Thyroid gland (tissue), 4 donors: ENCODE results near the gene APRT. TPM values are rescaled to one million over a fixed set of nuclear protein-coding genes. Genes with fewer than 3 reads are reported as not detected.

Source experiments
- DNase-seq, 2 donors: peaks; one replicate each; pipeline ENCODE4 v3.0.0-alpha.2; 2019
- H3K27ac ChIP-seq, 3 donors: fragments of 200-600 bp; sonication (generic); 1 replicate in 2 of 3; 2 replicates in 1 of 3; pipeline ENCODE4 v1.5.1; 2016 to 2019; ENCODE audit warnings: mild to moderate bottlenecking in 1 of 3, moderate library complexity in 1 of 3
- H3K27me3 ChIP-seq: fragments of 200-600 bp; sonication (generic); one replicate; pipeline ENCODE4 v1.5.1; 2019
- H3K36me3 ChIP-seq, 2 donors: fragments of 200-600 bp; sonication (generic); one replicate each; pipeline ENCODE4 v1.5.1; 2016 to 2019
- H3K4me1 ChIP-seq, 2 donors: fragments of 200-600 bp; sonication (generic); one replicate each; pipeline ENCODE4 v1.5.1; 2017 to 2019
- H3K4me3 ChIP-seq, 3 donors: fragments of 200-600 bp; sonication (generic); replicated peaks in 1 of 3; 1 replicate in 2 of 3; 2 replicates in 1 of 3; pipeline ENCODE4 v1.5.1; 2016; ENCODE audit warnings: mild to moderate bottlenecking in 1 of 3
- H3K9me3 ChIP-seq: fragments of 200-600 bp; sonication (generic); one replicate; pipeline ENCODE4 v1.5.1; 2017
- POLR2A ChIP-seq, 2 donors: fragments of 450-650 bp; IDR thresholded peaks; one replicate each; pipeline ENCODE4 v1.6.1; 2017; ENCODE audit warnings: antibody characterized with exemption in 2 of 2, mild to moderate bottlenecking in 2 of 2, moderate library complexity in 1 of 2
- WGBS, 2 donors: methylation state at CpG; one replicate each; pipeline ENCODE4 v1.1.5; 2017; 5-methylcytosine and 5-hydroxymethylcytosine counted together
- intact Hi-C: fragments of 100-400 bp; cut with DNase I; formaldehyde crosslinking; loops from one replicate; pipeline ENCODE4 v1.15.1; 2023
- total RNA-seq, 4 donors: library from RNA; depleted of rRNA; stranded (reverse); fragments of >200 nt; gene quantifications; one replicate each; pipeline ENCODE4 v1.2.3, GENCODE V29; 2016
- TF ChIP-seq, protein P1 (sequence below), 6 experiments: fragments of 200-600 bp in 3 of 6; fragments of 450-650 bp in 3 of 6; sonication (generic) in 3 of 6; IDR thresholded peaks; one replicate each; pipeline ENCODE4 v1.5.1; 2016 to 2019; ENCODE audit warnings: antibody characterized with exemption in 6 of 6, mild to moderate bottlenecking in 2 of 6, inconsistent platforms in 1 of 6, moderate library complexity in 1 of 6

The APRT gene
- total RNA-seq, 4 donors from 2014 or later = 88.9 to 182 (median 118) TPM

- intact Hi-C loops = loop anchor here (5.0 kb wide), 1 partner anchor 361 kb away; no protein-coding TSS in a partner anchor
Observed at GRCh38 chr16:88806491-88807111, 5.1 kb downstream of the APRT start.

DNA sequence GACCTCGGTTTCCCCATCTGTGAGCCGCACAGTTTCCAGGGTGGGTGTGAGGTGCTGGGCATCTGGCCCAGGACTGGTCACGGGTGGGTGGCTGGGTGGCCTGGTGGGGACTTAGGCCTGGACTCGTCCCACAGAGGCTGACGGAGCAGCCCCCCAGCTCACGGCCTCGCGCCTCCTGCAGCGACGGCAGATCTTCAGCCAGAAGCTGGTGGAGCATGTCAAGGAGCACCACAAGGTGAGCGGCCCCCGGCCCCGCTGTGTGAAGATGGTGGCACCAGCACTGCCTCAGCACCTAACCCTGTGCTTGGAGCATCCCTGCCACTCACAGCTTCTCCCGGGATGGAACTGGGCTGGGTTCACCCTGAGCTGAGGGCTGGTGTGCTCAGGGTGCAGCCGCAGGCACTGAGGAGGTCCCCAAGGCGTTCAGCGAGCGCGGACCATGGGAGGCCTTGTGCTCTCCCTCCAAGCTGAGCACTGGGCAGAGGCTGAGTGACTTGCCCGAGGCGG, 5.8 kb downstream of the APRT start:
- H3K27ac ChIP-seq = no peak overlapping the region
- TF ChIP-seq POLR2A (IDR thresholded peaks at IDR 0.05) = no peak
- TF ChIP-seq, protein P1, sequence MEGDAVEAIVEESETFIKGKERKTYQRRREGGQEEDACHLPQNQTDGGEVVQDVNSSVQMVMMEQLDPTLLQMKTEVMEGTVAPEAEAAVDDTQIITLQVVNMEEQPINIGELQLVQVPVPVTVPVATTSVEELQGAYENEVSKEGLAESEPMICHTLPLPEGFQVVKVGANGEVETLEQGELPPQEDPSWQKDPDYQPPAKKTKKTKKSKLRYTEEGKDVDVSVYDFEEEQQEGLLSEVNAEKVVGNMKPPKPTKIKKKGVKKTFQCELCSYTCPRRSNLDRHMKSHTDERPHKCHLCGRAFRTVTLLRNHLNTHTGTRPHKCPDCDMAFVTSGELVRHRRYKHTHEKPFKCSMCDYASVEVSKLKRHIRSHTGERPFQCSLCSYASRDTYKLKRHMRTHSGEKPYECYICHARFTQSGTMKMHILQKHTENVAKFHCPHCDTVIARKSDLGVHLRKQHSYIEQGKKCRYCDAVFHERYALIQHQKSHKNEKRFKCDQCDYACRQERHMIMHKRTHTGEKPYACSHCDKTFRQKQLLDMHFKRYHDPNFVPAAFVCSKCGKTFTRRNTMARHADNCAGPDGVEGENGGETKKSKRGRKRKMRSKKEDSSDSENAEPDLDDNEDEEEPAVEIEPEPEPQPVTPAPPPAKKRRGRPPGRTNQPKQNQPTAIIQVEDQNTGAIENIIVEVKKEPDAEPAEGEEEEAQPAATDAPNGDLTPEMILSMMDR (IDR thresholded peaks at IDR 0.05) = no peak
- H3K36me3 ChIP-seq = peaks cover 0 to 11% of the 10 kb centered on the region in 2 donors
- H3K27me3 ChIP-seq = no peaks in the 10 kb centered on the region
- no peak overlapping the region for H3K4me3 ChIP-seq
- no peaks in the 10 kb centered on the region for H3K9me3 ChIP-seq
- peaks cover 24 to 34% of the 10 kb centered on the region in 2 donors for H3K4me1 ChIP-seq
- no peak for DNase-seq
- intact Hi-C loops = loop anchor here (5.0 kb wide), 1 partner anchor 361 kb away; no protein-coding TSS in a partner anchor
- WGBS, 2 donors = no CpG with 5 or more reads among the region's 21 CpGs

More at GRCh38 chr16:88806491-88807111, 5.1 kb downstream of the APRT start:
- DNase-seq = no peak
- no peaks in the 10 kb centered on the region for H3K9me3 ChIP-seq
- peaks cover 27 to 36% of the 10 kb centered on the region in 2 donors for H3K4me1 ChIP-seq
- peaks cover 0 to 11% of the 10 kb centered on the region in 2 donors for H3K36me3 ChIP-seq
- H3K27me3 ChIP-seq = no peaks in the 10 kb centered on the region
- no peak overlapping the region for H3K27ac ChIP-seq
- no peak for TF ChIP-seq POLR2A (IDR thresholded peaks at IDR 0.05)
- TF ChIP-seq, protein P1 (IDR thresholded peaks at IDR 0.05) = no peak
- no peak overlapping the region for H3K4me3 ChIP-seq
- 73% methylated on average over 3 of the region's 27 CpGs; no CpG with 5 or more reads in 1 of the 2 donors for WGBS, 2 donors

- Histone ChIP-seq H3K4me3 (no peak overlapping the region), H3K4me1 (peaks cover 18 to 28% of the 10 kb centered on the region in 2 donors), H3K36me3 (peaks cover 0 to 11% of the 10 kb centered on the region in 2 donors), H3K27ac (no peak overlapping the region), H3K9me3 (no peaks in the 10 kb centered on the region), H3K27me3 (no peaks in the 10 kb centered on the region)
- DNase-seq = no peak
- 88 to 91% methylated on average over 10 to 12 of the region's 22 CpGs for WGBS, 2 donors
- TF ChIP-seq, protein P1 (IDR thresholded peaks at IDR 0.05) = no peak
- TF ChIP-seq POLR2A (IDR thresholded peaks at IDR 0.05) = no peak
- intact Hi-C loops = loop anchor here (5.0 kb wide), 1 partner anchor 362 kb away; no protein-coding TSS in a partner anchor
Observed at GRCh38 chr16:88805340-88805715, 6.4 kb downstream of the APRT start.

GRCh38 chr16:88804552-88805339, 7.0 kb downstream of the APRT start:
- no peak for TF ChIP-seq POLR2A (IDR thresholded peaks at IDR 0.05)
- TF ChIP-seq, protein P1 (IDR thresholded peaks at IDR 0.05) = no peak
- WGBS, 2 donors = 9 to 24% methylated on average over 6 to 15 of the region's 39 CpGs
- Histone ChIP-seq H3K4me3 (no peak overlapping the region), H3K27ac (no peak overlapping the region), H3K36me3 (peaks cover 0 to 9% of the 10 kb centered on the region in 2 donors), H3K27me3 (no peaks in the 10 kb centered on the region), H3K4me1 (peaks cover 14 to 22% of the 10 kb centered on the region in 2 donors), H3K9me3 (no peaks in the 10 kb centered on the region)
- intact Hi-C loops = loop anchor here (5.0 kb wide), 1 partner anchor 363 kb away; no protein-coding TSS in a partner anchor
- DNase-seq = peak; percentile 35 to 55
